H54 (cell line): ENCODE data around the gene NT5DC4.

Experiments
- DNase-seq: peaks from one replicate; pipeline ENCODE4 v3.0.0; 2011; ENCODE audit warnings: low spot score, mixed read lengths; ENCODE audit not compliant: insufficient read length
- FAIRE-seq: peaks from 3 replicates; lab custom pipeline; 2011; peaks lifted over from hg19 to GRCh38; lab: Jason Lieb, UNC
- POLR2A ChIP-seq: IDR thresholded peaks from 2 replicates; pipeline ENCODE4 v1.6.1; 2011; ENCODE audit warnings: low read depth, mild to moderate bottlenecking, low read length

The NT5DC4 gene

DNA sequence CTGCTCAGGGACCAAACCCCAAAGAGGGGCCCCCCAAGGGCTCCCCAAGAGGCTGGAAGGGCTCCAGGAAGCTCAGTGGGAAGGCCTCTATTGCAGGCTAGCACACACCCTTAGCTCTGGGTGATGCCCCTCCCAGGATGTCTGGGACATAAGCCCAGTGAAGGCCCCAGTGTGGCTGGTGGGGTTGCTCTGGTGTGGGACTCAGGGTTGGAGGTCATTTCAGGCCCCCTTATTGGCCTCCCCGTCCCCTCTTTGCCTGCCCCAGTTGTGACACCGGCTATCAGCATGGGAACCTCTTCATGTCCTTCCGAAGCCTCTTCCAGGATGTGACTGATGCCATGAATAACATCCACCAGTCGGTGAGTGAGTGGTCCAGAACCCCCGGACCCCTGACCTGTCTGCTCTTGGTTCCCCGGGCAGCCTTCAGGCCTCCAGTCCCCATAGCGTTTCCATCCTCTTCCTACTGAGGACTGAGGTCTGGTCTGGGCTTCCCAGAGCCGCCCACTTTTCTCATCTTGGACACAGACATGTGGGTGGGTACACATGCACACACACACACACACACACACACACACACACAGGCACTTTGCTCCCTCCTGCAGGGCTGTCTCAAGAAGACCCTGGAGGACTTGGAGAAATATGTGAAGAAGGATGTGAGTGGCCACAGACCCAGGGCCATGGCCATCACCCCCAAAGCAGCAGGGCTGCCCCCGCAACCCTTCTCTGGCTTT is 2.2 kb downstream of the NT5DC4 start:
- DNase-seq (no peak), FAIRE-seq (no peak)
- no peak for TF ChIP-seq POLR2A

GRCh38 chr2:112723547-112723940 is 2.7 kb downstream of the NT5DC4 start:
- no peak for TF ChIP-seq POLR2A
- DNase-seq (no peak), FAIRE-seq (no peak)

DNA sequence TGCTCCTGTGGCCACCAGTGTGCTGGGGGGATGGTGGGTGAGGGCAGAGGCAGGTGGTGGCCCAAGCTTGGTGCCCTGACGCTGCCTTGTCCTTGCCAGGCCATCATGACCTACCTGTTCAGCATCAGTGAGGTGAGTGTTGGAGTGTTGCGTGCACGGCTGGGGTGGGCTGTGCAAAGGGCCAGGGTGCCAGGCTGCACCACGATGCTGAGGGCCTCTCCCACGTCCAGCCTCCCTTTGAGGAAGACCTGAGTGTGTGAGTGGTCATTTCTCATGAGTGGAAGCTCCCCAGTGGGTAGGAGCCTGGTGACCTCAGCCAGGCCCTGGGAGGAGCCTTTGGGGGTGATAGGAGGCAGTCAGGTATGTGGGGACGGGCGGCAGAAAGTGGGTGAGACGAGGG is 3.2 kb downstream of the NT5DC4 start:
- DNase-seq, result no peak
- TF ChIP-seq POLR2A, result no peak
- FAIRE-seq, result no peak

DNA sequence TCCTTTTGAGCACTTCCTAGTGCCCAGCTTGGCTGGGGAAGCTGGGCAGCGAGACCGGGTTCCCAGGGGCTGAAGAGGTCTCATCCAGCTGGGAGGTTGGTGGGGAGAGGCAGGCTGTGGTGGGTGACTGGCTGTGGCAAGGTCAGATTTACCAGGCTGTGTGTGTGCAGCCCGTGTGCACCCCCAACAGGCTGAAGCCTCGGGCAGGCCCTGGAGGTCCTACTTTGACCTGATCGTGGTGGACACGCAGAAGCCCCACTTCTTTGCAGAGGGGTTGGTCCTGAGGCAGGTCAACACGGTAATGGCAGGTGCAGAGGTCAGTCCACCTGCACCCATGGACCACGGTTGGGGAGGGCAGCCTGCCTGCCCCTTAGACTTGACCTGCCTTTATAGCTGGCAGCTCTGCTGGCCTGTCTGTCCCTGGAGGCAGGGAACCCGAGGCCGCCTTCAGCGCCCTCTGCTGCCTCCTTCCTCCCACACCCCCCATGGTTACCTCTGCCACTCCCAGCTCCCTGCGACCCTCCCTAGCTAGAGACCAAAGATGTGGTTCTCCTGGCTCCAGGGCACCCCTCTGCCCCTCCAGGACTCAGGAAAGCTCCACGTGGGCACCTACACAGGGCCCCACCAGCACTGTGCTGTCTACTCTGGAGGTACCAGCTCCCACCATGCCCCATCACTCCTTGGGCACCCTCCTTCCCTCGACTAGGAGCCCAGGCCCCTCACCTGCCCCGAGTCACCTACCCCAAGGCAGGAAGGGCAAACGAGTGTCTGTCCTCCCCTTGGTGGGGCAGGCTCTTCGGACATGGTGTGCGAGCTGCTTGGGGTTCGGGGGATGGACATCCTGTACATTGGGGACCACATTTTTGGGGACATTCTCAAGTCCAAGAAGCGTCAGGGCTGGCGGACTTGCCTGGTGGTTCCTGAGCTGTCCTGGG is 4.0 kb downstream of the NT5DC4 start:
- FAIRE-seq, result no peak
- peak; percentile 49 for DNase-seq
- no peak for TF ChIP-seq POLR2A

DNA sequence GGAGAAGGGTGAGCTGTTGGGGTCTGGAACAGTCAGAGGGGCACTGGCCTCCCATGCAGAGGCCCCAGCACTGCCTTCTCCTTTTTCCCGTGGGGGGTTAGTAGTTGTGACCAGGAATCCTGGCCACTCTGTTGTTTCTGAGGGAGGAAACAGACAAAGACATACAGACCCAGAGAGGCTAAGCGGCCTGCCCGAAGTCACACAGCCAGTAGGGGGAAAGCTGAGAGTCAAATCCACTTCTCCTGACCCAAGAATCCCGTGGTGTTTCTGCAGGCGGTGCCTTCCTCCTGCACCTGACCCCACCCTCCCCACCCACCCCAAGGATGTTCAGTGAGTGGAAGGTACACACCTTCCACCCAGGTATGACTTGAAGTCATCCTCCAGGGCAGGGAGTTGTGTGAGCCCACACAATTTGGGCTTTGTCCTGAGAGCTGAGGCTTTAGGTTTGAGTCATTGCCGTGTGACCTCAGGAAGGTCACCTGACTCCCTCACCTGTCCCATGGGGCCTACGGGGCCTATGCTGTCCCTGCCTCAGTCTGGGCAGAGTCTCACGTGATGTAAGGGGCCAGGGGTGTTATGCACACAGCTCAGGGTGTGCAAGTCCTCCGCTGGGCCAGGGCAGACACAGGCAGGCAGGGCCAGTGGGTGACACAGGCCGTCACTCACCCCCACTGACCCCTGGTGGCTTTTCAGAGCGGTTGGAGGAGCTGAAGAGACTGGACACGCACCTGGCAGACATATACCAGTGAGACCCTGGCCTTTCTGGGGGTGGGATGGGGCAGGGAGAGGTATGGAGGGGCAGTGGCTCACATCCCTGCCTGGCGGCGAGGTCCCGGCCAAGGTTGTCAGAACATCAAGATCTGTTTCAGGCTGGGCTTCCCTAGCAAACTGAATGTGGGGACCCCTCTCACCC is 5.0 kb downstream of the NT5DC4 start:
- FAIRE-seq, result no peak
- no peak for TF ChIP-seq POLR2A
- DNase-seq, result no peak

DNA sequence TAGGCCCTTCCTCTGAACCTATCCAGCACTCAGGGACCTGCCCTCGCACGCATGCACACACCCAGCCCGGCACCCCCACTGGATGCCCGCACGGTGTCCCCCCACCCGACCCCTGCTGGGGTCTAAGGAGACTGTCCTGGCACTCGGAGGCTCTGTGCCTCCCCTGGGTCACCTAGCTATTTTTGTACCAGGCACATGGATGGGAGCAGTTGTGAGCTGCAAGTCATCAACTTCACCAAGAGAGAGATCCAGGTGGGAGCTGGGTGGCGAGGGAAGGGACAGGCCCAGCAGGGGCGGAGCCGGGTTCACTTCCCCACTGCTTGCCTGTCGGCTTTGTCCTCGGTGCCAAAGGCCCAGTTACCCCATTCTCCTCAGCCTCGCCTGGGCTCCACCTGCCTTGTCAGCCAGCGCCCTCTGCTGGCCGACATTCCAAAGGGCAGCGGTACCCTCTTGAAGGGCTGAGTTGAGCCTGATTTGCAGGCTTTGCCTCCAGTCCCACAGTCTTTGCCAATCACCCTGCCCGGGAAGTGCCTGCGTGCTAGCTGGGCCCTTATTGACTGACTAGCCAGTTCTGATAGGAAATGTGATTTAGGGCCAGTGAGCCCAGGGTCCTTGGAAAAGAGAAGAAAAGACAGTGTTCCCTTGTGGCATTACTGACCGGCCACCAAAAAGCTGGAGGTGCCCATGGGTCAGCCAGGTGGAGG is 5.8 kb downstream of the NT5DC4 start:
- DNase-seq, result peak; percentile 85
- peak; percentile 64 for FAIRE-seq
- no peak for TF ChIP-seq POLR2A

GRCh38 chr2:112727276-112728028 is 6.6 kb downstream of the NT5DC4 start:
- TF ChIP-seq POLR2A, result no peak
- DNase-seq (no peak), FAIRE-seq (no peak)

- DNase-seq (no peak), FAIRE-seq (no peak)
Measured at GRCh38 chr2:112728029-112728362, 7.2 kb downstream of the NT5DC4 start.

DNA sequence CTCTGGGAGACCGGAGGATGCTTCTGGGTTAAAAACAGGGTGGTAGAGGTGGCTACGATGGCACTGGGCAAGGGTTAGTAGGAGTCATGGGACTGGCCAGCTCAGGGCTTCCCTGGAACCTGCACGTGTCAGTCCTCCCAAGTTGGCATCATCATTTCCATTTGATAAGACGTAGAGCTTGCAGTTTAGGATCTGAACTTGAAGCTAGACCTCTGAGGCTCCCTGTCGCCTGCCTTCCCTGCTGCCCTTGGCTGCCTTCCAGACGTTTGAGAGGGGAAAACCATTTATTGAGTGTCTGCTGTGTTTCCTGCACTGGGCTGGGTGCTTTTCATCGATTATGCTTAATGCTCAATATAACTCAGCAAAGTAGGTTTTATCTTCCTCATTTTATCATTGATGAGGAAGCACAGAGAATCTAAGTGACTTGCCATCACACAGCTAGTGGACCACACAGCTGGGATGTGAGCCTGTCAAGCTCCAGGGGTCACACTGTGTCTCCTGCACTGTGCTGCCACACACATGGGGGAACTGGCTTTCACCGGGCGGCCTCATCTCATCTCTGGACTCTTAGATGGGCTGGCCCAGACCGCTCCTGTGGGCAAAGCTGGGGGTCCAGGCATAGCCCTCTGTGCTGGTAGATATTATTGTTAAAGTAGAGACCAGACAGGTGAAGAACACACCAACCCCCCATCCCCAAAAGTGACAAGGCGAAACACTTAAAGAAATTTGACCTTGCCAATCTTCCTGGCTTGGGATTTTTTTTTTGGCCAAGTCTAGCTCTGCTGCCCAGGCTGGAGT is 7.8 kb downstream of the NT5DC4 start:
- no peak for TF ChIP-seq POLR2A
- DNase-seq (no peak), FAIRE-seq (no peak)

More at GRCh38 chr2:112728029-112728362, 7.2 kb downstream of the NT5DC4 start:
- TF ChIP-seq POLR2A, result no peak

DNA sequence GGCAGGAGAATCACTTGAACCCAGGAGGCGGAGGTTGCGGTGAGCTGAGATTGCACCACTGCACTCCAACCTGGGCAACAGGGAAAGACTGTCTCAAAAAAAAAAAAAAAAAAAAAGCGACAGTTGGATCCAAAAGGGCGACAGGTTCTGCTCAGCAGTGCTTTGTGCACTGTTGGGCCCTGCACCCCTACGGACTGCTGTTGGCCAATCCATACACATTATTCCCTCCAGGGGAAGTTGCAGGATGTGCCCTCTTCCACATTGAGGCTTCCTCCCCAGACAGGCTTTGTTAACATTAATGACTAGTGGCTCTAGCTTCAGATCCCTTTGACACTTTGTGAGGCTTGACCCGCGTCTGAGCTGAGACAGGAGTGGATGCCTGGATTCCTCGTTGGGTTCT is 9.4 kb downstream of the NT5DC4 start:
- no peak for DNase-seq
- FAIRE-seq, result no peak
- TF ChIP-seq POLR2A, result no peak

- FAIRE-seq, result no peak
- DNase-seq, result no peak
- no peak for TF ChIP-seq POLR2A
Measured at GRCh38 chr2:112730791-112731190, 10.0 kb downstream of the NT5DC4 start.

- FAIRE-seq, result no peak
Measured at GRCh38 chr2:112731479-112731878, 10.7 kb downstream of the NT5DC4 start.

More at GRCh38 chr2:112731479-112731878, 10.7 kb downstream of the NT5DC4 start:
- no peak for TF ChIP-seq POLR2A
- no peak for DNase-seq
